HL-60 (cell line): ENCODE measurements around the gene SPRR3.

Experiments used
- DNase-seq, 2 experiments: peaks; one replicate each; pipeline ENCODE4 v3.0.0-alpha.2; 2010 to 2020; ENCODE audit warnings: low read depth in 1 of 2, low spot score in 1 of 2
- H3K27ac ChIP-seq: fragments of 250-450 bp; sonication (Bioruptor Pico); replicated peaks from 2 replicates; pipeline ENCODE4 v1.5.1; 2020; ENCODE audit warnings: mild to moderate bottlenecking, moderate library complexity
- H3K27me3 ChIP-seq: fragments of 250-450 bp; sonication (Bioruptor Pico); 2 replicates; pipeline ENCODE4 v1.5.1; 2021; ENCODE audit warnings: mild to moderate bottlenecking, moderate library complexity; ENCODE audit not compliant: insufficient read depth, poor library complexity, severe bottlenecking
- H3K4me3 ChIP-seq: replicated peaks from 2 replicates; pipeline ENCODE4 v1.5.1; 2011; ENCODE audit warnings: mild to moderate bottlenecking, control low read depth, low read length; ENCODE audit not compliant: insufficient read depth
- CTCF ChIP-seq: IDR thresholded peaks from one replicate; pipeline ENCODE4 v1.5.1; 2011; ENCODE audit warnings: low read length, control low read depth, inconsistent platforms; ENCODE audit not compliant: insufficient read depth
- GABPA ChIP-seq: IDR thresholded peaks from 2 replicates; pipeline ENCODE4 v1.6.1; 2012; ENCODE audit warnings: low read depth
- POLR2AphosphoS5 ChIP-seq: IDR thresholded peaks from 2 replicates; pipeline ENCODE4 v1.6.1; 2012; ENCODE audit warnings: low read depth
- REST ChIP-seq: IDR thresholded peaks from 2 replicates; pipeline ENCODE4 v1.6.1; 2012; ENCODE audit warnings: low read depth; ENCODE audit not compliant: insufficient replicate concordance
- SPI1 ChIP-seq: IDR thresholded peaks from 2 replicates; pipeline ENCODE4 v1.6.1; 2012; ENCODE audit warnings: low read depth, mild to moderate bottlenecking, borderline replicate concordance

Gene SPRR3

GRCh38 chr1:152957561-152957960 lies 44.0 kb upstream of the SPRR3 start:
- no peak overlapping the region for H3K4me3 ChIP-seq
- no peak overlapping the region for H3K27ac ChIP-seq
- no peak for DNase-seq
- peaks cover 2% of the 10 kb centered on the region for H3K27me3 ChIP-seq
- TF ChIP-seq POLR2AphosphoS5 (no peak), GABPA (no peak), SPI1 (no peak), REST (no peak), CTCF (no peak)

- TF ChIP-seq POLR2AphosphoS5 (no peak), CTCF (no peak), GABPA (no peak), REST (no peak), SPI1 (no peak)
- no peak overlapping the region for H3K27ac ChIP-seq
- no peak overlapping the region for H3K4me3 ChIP-seq
- DNase-seq = no peak
- H3K27me3 ChIP-seq = peaks cover 2% of the 10 kb centered on the region
Measured at GRCh38 chr1:152959273-152959672, 42.3 kb upstream of the SPRR3 start.

- TF ChIP-seq CTCF (no peak), POLR2AphosphoS5 (no peak), SPI1 (no peak), GABPA (no peak), REST (no peak)
- Histone ChIP-seq H3K4me3 (no peak overlapping the region), H3K27me3 (peaks cover 2% of the 10 kb centered on the region), H3K27ac (no peak overlapping the region)
- no peak for DNase-seq
Measured at GRCh38 chr1:152959801-152960451, 41.6 kb upstream of the SPRR3 start.
